Activated CD4-positive, alpha-beta memory T cell treated with anti-CD3 and anti-CD28 coated beads, Interleukin-2, amount 10 ng/mL, durations not matched to agents 7 days and 5 days (primary cell): Measurements from ENCODE around the gene APBA2. TPM values are rescaled to one million over a fixed set of nuclear protein-coding genes. Genes with fewer than 3 reads are reported as not detected.
A peak's percentile ranks its signal among the peaks of the same experiment; 100 is the strongest.

Experiments
- CTCF ChIA-PET: fragments of 350-600 bp; sonication (Branson Sonifier 250); formaldehyde crosslinking; loops from one replicate; lab custom pipeline; 2021; ENCODE audit warnings: antibody characterized with exemption, inconsistent platforms; lab: Charles Lee
- POLR2A ChIA-PET: fragments of 350-600 bp; sonication (Branson Sonifier 250); formaldehyde crosslinking; loops from one replicate; lab custom pipeline; 2021; ENCODE audit warnings: antibody characterized with exemption; lab: Charles Lee
- DNase-seq: peaks from one replicate; pipeline ENCODE4 v3.0.0-alpha.2; 2020
- H3K27ac Mint-ChIP-seq: one replicate; pipeline ENCODE4 v1.8.0; 2021; ENCODE audit warnings: mild to moderate bottlenecking, mixed read lengths
- H3K27me3 Mint-ChIP-seq: one replicate; pipeline ENCODE4 v1.8.0; 2021; ENCODE audit warnings: mixed read lengths
- H3K36me3 Mint-ChIP-seq: one replicate; pipeline ENCODE4 v1.8.0; 2021; ENCODE audit warnings: low read depth, mixed read lengths
- H3K4me1 Mint-ChIP-seq: one replicate; pipeline ENCODE4 v1.8.0; 2021; ENCODE audit warnings: mixed read lengths
- H3K4me3 Mint-ChIP-seq: one replicate; pipeline ENCODE4 v1.8.0; 2021; ENCODE audit warnings: mild to moderate bottlenecking, mixed read lengths
- H3K9me3 Mint-ChIP-seq: one replicate; pipeline ENCODE4 v1.8.0; 2021; ENCODE audit warnings: mixed read lengths
- total RNA-seq, 2 experiments: library from RNA; stranded (reverse); gene quantifications; one replicate each; pipeline ENCODE4 v1.2.3, GENCODE V29; 2021

Gene APBA2
- total RNA-seq, 2 experiments from 2014 or later, result 0.81 to 0.93 TPM

GRCh38 chr15:29131840-29132420, 246.2 kb downstream of the APBA2 start:
- Mint-ChIP-seq H3K4me1 (no peaks in the 10 kb centered on the region), H3K27ac (no peak overlapping the region), H3K27me3 (no peaks in the 10 kb centered on the region), H3K4me3 (no peak overlapping the region), H3K36me3 (no peaks in the 10 kb centered on the region), H3K9me3 (no peaks in the 10 kb centered on the region)
- ChIA-PET CTCF (interaction anchor here (1.3 to 3.4 kb wide), 2 partner anchors 8 to 30 kb away, joined by 3 to 12 read pairs; no protein-coding TSS in a partner anchor), POLR2A (no interaction called here)
- no peak for DNase-seq

DNA sequence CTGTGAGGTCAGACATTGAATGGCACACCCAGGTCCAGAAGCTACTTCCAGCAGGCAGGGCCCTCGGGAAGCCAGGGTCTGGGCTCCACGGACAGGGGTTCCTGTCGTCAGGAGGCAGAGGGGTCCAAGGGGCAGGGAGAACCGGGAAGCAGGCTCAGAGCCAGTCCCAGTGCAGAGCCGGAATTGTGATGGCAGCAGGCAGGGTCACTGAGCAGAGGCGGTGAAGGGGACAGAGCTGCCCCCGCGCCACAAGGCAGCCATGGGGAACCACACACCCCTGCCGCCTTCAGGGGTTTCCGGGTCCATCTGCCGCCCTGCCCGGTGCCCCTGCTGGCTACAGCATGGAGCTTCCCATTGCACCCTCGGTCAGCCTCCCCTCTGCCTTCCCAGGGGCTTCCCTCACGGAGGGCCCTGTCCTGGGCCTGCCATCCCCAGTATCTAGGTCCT, 247.0 kb downstream of the APBA2 start:
- no peaks in the 10 kb centered on the region for H3K9me3 Mint-ChIP-seq
- H3K27ac Mint-ChIP-seq, result no peak overlapping the region
- no peak overlapping the region for H3K4me3 Mint-ChIP-seq
- POLR2A ChIA-PET, result no interaction called here
- no peaks in the 10 kb centered on the region for H3K36me3 Mint-ChIP-seq
- H3K4me1 Mint-ChIP-seq, result no peaks in the 10 kb centered on the region
- DNase-seq, result no peak
- no peaks in the 10 kb centered on the region for H3K27me3 Mint-ChIP-seq
- CTCF ChIA-PET, result interaction anchor here (1.0 kb wide), 1 partner anchor 31 kb away, joined by 4 read pairs; no protein-coding TSS in a partner anchor

GRCh38 chr15:29133321-29133720, 247.5 kb downstream of the APBA2 start:
- ChIA-PET CTCF (interaction anchor here (1.0 kb wide), 1 partner anchor 31 kb away, joined by 4 read pairs; no protein-coding TSS in a partner anchor), POLR2A (no interaction called here)
- Mint-ChIP-seq H3K27me3 (peaks cover under 1% of the 10 kb centered on the region), H3K4me1 (no peaks in the 10 kb centered on the region), H3K27ac (no peak overlapping the region), H3K4me3 (no peak overlapping the region), H3K9me3 (no peaks in the 10 kb centered on the region), H3K36me3 (no peaks in the 10 kb centered on the region)
- no peak for DNase-seq

- no peak for DNase-seq
- ChIA-PET POLR2A (no interaction called here), CTCF (interaction anchor here (1.0 kb wide), 1 partner anchor 32 kb away, joined by 4 read pairs; no protein-coding TSS in a partner anchor)
- Mint-ChIP-seq H3K36me3 (no peaks in the 10 kb centered on the region), H3K27me3 (peaks cover 5% of the 10 kb centered on the region), H3K4me1 (peaks cover 1% of the 10 kb centered on the region), H3K27ac (no peak overlapping the region), H3K4me3 (no peak overlapping the region), H3K9me3 (no peaks in the 10 kb centered on the region)
These were observed 248.0 kb downstream of the APBA2 start for GRCh38 chr15:29133791-29134190.

DNA sequence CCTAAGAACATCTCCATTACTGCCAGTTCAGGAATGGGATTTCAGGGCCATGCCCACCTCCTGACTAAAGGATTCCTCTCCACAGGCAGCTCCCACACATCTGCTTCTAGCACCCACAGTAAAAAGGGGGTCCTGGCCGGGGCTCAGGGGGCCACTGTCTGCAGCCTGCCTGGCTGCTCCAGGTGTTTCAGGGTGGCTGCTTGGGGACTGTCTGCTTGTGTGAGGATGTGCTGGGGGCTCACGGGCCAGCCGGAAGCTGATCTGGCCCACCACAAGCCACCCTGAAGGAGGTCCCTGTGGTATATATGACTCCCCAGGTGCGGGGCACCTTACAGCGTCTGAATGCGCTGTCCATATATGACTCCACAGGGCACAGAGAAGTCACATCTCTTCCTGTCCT, 248.5 kb downstream of the APBA2 start:
- Mint-ChIP-seq H3K4me1 (peaks cover 1% of the 10 kb centered on the region), H3K9me3 (no peaks in the 10 kb centered on the region), H3K27ac (no peak overlapping the region), H3K27me3 (peaks cover 5% of the 10 kb centered on the region), H3K4me3 (no peak overlapping the region), H3K36me3 (no peaks in the 10 kb centered on the region)
- no peak for DNase-seq
- ChIA-PET POLR2A (no interaction called here), CTCF (no interaction called here)

- H3K27me3 Mint-ChIP-seq, result peaks cover 7% of the 10 kb centered on the region
- ChIA-PET POLR2A (no interaction called here), CTCF (no interaction called here)
- H3K27ac Mint-ChIP-seq, result no peak overlapping the region
- no peak overlapping the region for H3K4me3 Mint-ChIP-seq
- H3K9me3 Mint-ChIP-seq, result no peaks in the 10 kb centered on the region
- no peaks in the 10 kb centered on the region for H3K36me3 Mint-ChIP-seq
- peaks cover 1% of the 10 kb centered on the region for H3K4me1 Mint-ChIP-seq
- DNase-seq, result no peak
These were observed 249.0 kb downstream of the APBA2 start for GRCh38 chr15:29134641-29135308.

GRCh38 chr15:29135309-29135657, 249.5 kb downstream of the APBA2 start:
- CTCF ChIA-PET, result no interaction called here

DNA sequence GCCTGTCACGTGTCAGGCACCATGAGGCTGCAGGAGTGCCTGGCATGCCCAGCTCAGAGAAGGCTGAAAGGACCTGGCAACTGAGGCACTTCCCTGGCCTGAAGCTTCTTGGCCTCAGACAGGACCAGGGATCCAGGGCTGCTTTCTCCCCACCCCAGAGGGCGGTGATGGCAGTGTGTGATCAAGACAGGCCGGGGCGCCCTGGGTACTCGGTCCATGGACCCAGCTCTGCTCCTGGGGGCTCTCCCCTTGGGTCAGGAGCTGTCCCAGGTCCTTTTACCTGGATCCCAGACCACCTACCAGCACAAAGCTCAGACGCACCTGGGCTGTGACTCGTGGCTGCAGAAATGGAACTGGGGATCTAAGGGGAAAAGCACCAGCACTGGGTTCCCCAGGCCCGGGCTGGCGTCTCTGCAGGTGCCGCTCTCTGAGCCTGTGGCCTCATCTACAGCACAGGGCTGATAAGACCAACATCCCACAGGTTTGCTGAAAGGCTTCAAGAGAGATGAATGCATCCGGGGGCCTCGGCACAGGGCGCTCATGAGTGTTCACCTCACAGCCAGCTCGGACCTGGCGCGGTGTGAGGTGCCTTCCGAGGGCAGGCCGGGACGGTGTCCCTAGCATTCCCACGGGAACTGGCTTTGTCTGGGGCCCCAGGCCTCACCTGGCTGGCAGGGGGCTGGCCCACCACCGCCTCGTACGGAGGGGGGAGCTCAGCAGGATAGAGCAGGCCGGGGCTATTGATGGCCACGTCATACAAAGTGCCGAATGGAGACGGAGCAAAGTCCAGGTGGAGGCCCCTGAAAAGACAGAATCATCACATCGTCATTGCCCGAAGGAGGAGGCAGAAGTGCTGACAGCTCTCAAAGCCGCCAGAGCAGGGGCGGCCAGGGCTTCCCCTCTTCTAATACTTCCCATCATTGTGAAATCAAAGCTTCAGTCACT, 250.2 kb downstream of the APBA2 start:
- peaks cover 12% of the 10 kb centered on the region for H3K27me3 Mint-ChIP-seq
- ChIA-PET CTCF (no interaction called here), POLR2A (no interaction called here)
- H3K4me1 Mint-ChIP-seq, result peaks cover 1% of the 10 kb centered on the region
- no peaks in the 10 kb centered on the region for H3K36me3 Mint-ChIP-seq
- DNase-seq, result no peak
- no peak overlapping the region for H3K4me3 Mint-ChIP-seq
- H3K9me3 Mint-ChIP-seq, result no peaks in the 10 kb centered on the region
- no peak overlapping the region for H3K27ac Mint-ChIP-seq

More at GRCh38 chr15:29135309-29135657, 249.5 kb downstream of the APBA2 start:
- H3K27ac Mint-ChIP-seq, result no peak overlapping the region
- no peaks in the 10 kb centered on the region for H3K36me3 Mint-ChIP-seq
- no peaks in the 10 kb centered on the region for H3K9me3 Mint-ChIP-seq
- no peak for DNase-seq
- POLR2A ChIA-PET, result no interaction called here
- H3K4me3 Mint-ChIP-seq, result no peak overlapping the region
- H3K27me3 Mint-ChIP-seq, result peaks cover 8% of the 10 kb centered on the region
- H3K4me1 Mint-ChIP-seq, result peaks cover 1% of the 10 kb centered on the region

GRCh38 chr15:29138260-29138659, 252.5 kb downstream of the APBA2 start:
- peaks cover 17% of the 10 kb centered on the region for H3K27me3 Mint-ChIP-seq
- ChIA-PET CTCF (no interaction called here), POLR2A (no interaction called here)
- no peaks in the 10 kb centered on the region for H3K36me3 Mint-ChIP-seq
- DNase-seq, result no peak
- H3K4me1 Mint-ChIP-seq, result peaks cover 1% of the 10 kb centered on the region
- no peaks in the 10 kb centered on the region for H3K9me3 Mint-ChIP-seq
- no peak overlapping the region for H3K4me3 Mint-ChIP-seq
- no peak overlapping the region for H3K27ac Mint-ChIP-seq

DNA sequence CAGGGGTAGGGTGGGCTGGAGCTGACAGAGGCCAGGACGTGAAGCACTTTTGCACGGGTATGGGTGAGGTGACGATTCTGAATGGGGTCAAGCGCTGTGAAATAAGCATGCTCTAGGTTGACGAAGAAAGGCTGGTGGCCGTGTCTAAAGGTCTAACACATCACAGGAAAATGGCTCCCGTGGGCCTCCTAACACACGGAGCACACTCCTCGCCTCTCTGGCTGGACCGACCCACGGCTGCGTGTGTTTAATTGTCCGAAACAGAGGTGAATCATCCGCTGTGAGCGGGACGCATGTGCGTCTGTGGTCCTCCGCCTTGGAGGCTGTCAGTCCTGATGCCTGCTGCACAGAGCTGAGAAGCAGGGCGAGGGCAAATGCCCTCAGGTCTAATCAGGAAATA, 253.3 kb downstream of the APBA2 start:
- CTCF ChIA-PET, result interaction anchor here (0.6 to 1.5 kb wide), 5 partner anchors 9 to 159 kb away, joined by 3 to 12 read pairs (median 3); no protein-coding TSS in a partner anchor
- H3K36me3 Mint-ChIP-seq, result no peaks in the 10 kb centered on the region
- H3K4me1 Mint-ChIP-seq, result peaks cover 1% of the 10 kb centered on the region
- POLR2A ChIA-PET, result no interaction called here
- no peak for DNase-seq
- no peaks in the 10 kb centered on the region for H3K9me3 Mint-ChIP-seq
- H3K27ac Mint-ChIP-seq, result no peak overlapping the region
- peaks cover 17% of the 10 kb centered on the region for H3K27me3 Mint-ChIP-seq
- no peak overlapping the region for H3K4me3 Mint-ChIP-seq

DNA sequence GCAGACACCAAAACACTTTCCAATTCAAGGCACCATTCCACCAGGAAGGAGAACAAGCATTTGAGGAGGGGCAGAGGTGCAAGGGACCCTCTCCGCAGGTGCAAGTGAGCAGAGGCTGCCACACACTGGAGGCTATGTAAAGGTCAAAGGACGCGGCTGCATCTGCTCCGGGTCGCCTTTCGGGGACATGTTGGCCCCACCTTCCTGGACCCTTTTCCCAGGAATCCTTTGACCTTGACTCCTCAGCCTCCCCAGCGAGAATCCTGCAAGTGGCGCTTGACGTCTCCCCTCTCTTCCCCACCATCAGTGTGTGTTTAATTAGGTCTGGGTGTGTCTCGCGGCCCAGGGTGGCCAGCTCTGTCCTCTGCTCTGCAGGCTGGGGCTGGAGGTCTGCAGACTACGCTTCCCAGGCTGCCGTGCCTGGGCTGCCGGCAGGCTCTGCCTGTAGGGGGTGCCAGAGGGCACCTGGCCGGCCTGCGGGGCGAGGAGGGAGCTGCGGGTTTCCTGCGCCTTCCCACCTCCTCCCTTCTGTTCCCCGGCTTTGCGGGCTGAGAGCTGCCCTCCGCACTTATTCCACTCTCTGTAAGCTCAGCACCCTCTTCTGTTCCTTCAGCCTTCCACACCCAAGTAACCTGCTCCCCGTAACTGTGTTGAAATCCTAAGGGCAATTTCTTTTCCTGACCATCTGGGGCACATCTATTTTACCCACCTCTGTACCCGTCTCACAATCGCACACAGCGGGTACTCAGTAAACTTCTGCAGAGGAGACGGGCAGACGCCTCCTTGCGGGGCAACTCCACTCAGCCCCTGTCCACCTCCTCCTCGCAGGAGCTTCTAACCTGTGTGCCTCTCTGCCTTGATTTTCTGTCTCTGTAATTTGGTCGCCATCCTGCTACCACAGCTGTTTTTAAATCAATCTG, 254.0 kb downstream of the APBA2 start:
- Mint-ChIP-seq H3K4me3 (no peak overlapping the region), H3K27ac (no peak overlapping the region)
- POLR2A ChIA-PET, result no interaction called here

More for the DNA sequence above, 254.0 kb downstream of the APBA2 start:
- Mint-ChIP-seq H3K4me1 (peaks cover 1% of the 10 kb centered on the region), H3K36me3 (no peaks in the 10 kb centered on the region), H3K27me3 (peaks cover 17% of the 10 kb centered on the region), H3K9me3 (no peaks in the 10 kb centered on the region)
- DNase-seq, result peak; percentile 52
- CTCF ChIA-PET, result interaction anchor here (0.6 to 1.5 kb wide), 9 partner anchors 9 to 398 kb away, joined by 3 to 12 read pairs (median 4); no protein-coding TSS in a partner anchor
